Progenitor cell of endocrine pancreas (in vitro differentiated cells): ENCODE results near the gene KLHDC4. TPM values are rescaled to one million over a fixed set of nuclear protein-coding genes. Genes with fewer than 3 reads are reported as not detected.
"Not testable (repeated sequence)": the region's sequence is repeated elsewhere in the genome, so short reads cannot be mapped to it uniquely, and the experiment has no call there.

Experiments
- DNase-seq: peaks from one replicate; pipeline ENCODE4 v3.0.0; 2021; ENCODE audit warnings: low spot score; ENCODE audit not compliant: unreplicated experiment
- H3K27ac Mint-ChIP-seq: 2 replicates; pipeline ENCODE4 v1.8.0; 2021; ENCODE audit warnings: mild to moderate bottlenecking, moderate library complexity, mixed read lengths
- H3K27me3 Mint-ChIP-seq: 2 replicates; pipeline ENCODE4 v1.8.0; 2021; ENCODE audit warnings: mixed read lengths
- H3K36me3 Mint-ChIP-seq: 2 replicates; pipeline ENCODE4 v1.8.0; 2022; ENCODE audit warnings: mixed read lengths; ENCODE audit not compliant: insufficient read depth
- H3K4me1 Mint-ChIP-seq: 2 replicates; pipeline ENCODE4 v1.8.0; 2021; ENCODE audit warnings: low read depth, mixed read lengths
- H3K4me3 Mint-ChIP-seq: 2 replicates; pipeline ENCODE4 v1.8.0; 2021; ENCODE audit warnings: low read depth, mild to moderate bottlenecking, moderate library complexity, mixed read lengths
- H3K9me3 Mint-ChIP-seq: 2 replicates; pipeline ENCODE4 v1.8.0; 2021; ENCODE audit warnings: low read depth, mixed read lengths
- long read RNA-seq: library from polyadenylated mRNA; unstranded; transcript quantifications from one replicate; pipeline ENCODE4 v2.0.0, GENCODE V29; 2020
- total RNA-seq: library from RNA; stranded (reverse); gene quantifications from 2 replicates; pipeline ENCODE4 v1.2.1, GENCODE V29; 2021
- TF ChIP-seq, protein P1 (sequence below): fragments of 200-600 bp; sonication (generic); IDR thresholded peaks from one replicate; pipeline ENCODE4 v1.5.0; 2021; ENCODE audit warnings: antibody characterized with exemption, mild to moderate bottlenecking; ENCODE audit not compliant: unreplicated experiment

The KLHDC4 gene
- total RNA-seq = 58.8 and 68.7 TPM in 2 replicates
- long read RNA-seq, full-length matches to known transcripts = 34 of 70 reads
- long read RNA-seq, partial matches to known transcripts = 5 of 70 reads
- long read RNA-seq, other reads (novel, unspliced or antisense) = 31 of 70 reads

DNA sequence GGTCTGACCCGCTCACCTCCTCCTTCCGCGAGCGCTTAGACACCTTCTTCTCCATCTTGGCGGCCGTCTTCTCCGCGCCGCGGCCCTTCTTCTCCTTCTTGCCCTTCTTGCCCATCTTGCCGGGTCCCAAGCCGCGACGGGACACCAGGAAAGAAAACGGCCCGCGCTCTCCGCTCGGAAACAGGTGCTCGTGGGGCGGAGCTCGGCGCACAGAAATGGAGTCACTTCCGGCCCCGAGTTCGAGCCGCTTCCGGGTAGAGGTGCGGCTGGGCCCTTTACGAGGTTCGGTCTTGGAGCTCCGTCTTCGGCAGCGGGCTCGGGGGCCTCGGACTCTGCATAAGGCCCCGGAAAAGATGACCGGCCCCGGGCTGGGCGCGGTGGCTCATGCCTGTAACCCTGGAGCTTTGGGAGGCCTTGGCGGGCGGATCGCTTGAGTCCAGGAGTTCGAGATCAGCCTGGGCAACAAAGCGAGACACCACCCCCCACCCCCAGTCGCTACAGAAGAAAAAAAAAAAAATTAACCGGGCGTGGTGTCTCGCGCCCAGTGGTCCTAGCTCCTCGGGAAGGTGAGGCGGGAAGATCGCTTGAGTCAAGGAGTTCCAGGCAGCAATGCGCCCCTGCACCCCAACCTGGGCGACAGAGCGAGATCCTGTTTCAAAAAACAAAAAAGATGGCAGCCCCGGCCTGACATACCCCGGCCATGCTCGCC is at the start of gene KLHDC4:
TSS of gene KLHDC4 (minus strand) at position 211 of the 709 bp plus-strand sequence. CDS start at position 115, 96 bp downstream.
- TF ChIP-seq, protein P1, sequence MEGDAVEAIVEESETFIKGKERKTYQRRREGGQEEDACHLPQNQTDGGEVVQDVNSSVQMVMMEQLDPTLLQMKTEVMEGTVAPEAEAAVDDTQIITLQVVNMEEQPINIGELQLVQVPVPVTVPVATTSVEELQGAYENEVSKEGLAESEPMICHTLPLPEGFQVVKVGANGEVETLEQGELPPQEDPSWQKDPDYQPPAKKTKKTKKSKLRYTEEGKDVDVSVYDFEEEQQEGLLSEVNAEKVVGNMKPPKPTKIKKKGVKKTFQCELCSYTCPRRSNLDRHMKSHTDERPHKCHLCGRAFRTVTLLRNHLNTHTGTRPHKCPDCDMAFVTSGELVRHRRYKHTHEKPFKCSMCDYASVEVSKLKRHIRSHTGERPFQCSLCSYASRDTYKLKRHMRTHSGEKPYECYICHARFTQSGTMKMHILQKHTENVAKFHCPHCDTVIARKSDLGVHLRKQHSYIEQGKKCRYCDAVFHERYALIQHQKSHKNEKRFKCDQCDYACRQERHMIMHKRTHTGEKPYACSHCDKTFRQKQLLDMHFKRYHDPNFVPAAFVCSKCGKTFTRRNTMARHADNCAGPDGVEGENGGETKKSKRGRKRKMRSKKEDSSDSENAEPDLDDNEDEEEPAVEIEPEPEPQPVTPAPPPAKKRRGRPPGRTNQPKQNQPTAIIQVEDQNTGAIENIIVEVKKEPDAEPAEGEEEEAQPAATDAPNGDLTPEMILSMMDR = no peak
- peak within 1 kb of the TSS; percentile 100 for H3K4me3 Mint-ChIP-seq
- H3K9me3 Mint-ChIP-seq = no peaks in the 10 kb centered on the region
- DNase-seq = peak; percentile 71
- H3K27ac Mint-ChIP-seq = peak within 1 kb of the TSS; percentile 99
- no peaks in the 10 kb centered on the region for H3K27me3 Mint-ChIP-seq
- H3K36me3 Mint-ChIP-seq = peaks cover 7% of the 10 kb centered on the region
- H3K4me1 Mint-ChIP-seq = peaks cover 8% of the 10 kb centered on the region

GRCh38 chr16:87815567-87815966 is 49.8 kb upstream of the KLHDC4 start:
- H3K4me1 Mint-ChIP-seq = peaks cover 8% of the 10 kb centered on the region
- TF ChIP-seq, protein P1 = no peak
- peaks cover 14% of the 10 kb centered on the region for H3K27me3 Mint-ChIP-seq
- H3K4me3 Mint-ChIP-seq = no peak overlapping the region
- no peaks in the 10 kb centered on the region for H3K36me3 Mint-ChIP-seq
- H3K9me3 Mint-ChIP-seq = peaks cover 6% of the 10 kb centered on the region
- DNase-seq = no peak
- H3K27ac Mint-ChIP-seq = no peak overlapping the region

DNA sequence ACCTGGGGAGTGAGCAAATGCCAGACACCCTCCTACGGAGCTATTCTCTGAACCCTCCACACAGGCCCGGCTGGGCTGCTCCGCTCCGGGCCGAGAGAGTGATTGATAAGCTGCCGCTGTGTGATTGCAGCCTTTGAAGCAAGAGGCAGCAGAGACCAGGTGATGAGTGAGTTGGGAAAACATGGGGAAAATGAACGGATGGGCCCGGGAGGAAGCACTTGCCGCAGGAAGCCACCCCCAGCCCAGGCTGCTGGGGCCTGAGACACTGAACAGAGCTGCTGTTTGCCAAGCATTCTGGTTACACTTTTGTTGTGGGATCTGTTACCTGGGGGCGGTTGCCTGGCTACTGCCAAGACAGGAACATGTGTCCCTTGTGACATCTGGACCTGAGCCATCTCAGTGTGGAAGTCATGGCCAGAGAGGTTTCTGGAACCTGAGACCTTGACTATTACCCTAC is 46.4 kb upstream of the KLHDC4 start:
- Mint-ChIP-seq H3K27ac (no peak overlapping the region), H3K27me3 (peaks cover 25% of the 10 kb centered on the region), H3K4me3 (no peak overlapping the region), H3K9me3 (peaks cover 2% of the 10 kb centered on the region), H3K36me3 (no peaks in the 10 kb centered on the region), H3K4me1 (peaks cover 10% of the 10 kb centered on the region)
- TF ChIP-seq, protein P1 = no peak
- DNase-seq = no peak

DNA sequence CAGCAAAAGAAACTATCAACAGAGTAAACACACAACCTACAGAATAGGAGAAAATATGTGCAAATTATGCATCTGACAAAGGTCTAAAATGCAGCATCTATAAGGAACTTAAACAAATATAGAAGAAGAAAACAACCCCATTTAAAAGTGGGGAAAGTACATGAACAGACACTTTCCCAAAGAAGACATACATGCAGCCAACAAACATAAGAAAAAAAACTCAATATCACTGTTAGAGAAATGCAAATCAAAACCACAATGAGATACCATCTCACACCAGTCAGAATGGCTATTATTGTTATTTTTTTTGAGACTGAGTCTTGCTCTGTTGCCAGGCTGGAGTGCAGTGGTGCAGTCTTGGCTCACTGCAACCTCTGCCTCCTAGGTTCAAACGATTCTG is 45.7 kb upstream of the KLHDC4 start:
- H3K9me3 Mint-ChIP-seq, H3K4me3 Mint-ChIP-seq, H3K36me3 Mint-ChIP-seq, H3K27ac Mint-ChIP-seq, DNase-seq: not testable (repeated sequence)
- H3K27me3 Mint-ChIP-seq = peaks cover 29% of the 10 kb centered on the region
- peaks cover 14% of the 10 kb centered on the region for H3K4me1 Mint-ChIP-seq

GRCh38 chr16:87809150-87809902 is 43.5 kb upstream of the KLHDC4 start:
- peaks cover 29% of the 10 kb centered on the region for H3K27me3 Mint-ChIP-seq
- TF ChIP-seq, protein P1 = no peak
- no peak for DNase-seq
- peaks cover 15% of the 10 kb centered on the region for H3K4me1 Mint-ChIP-seq
- no peak overlapping the region for H3K4me3 Mint-ChIP-seq
- no peaks in the 10 kb centered on the region for H3K36me3 Mint-ChIP-seq
- no peak overlapping the region for H3K27ac Mint-ChIP-seq
- H3K9me3 Mint-ChIP-seq = no peaks in the 10 kb centered on the region
